Measurements from ENCODE around the gene ELP1.
"Not testable (repeated sequence)": the region's sequence is repeated elsewhere in the genome, so short reads cannot be mapped to it uniquely, and the experiment has no call there.

DNA sequence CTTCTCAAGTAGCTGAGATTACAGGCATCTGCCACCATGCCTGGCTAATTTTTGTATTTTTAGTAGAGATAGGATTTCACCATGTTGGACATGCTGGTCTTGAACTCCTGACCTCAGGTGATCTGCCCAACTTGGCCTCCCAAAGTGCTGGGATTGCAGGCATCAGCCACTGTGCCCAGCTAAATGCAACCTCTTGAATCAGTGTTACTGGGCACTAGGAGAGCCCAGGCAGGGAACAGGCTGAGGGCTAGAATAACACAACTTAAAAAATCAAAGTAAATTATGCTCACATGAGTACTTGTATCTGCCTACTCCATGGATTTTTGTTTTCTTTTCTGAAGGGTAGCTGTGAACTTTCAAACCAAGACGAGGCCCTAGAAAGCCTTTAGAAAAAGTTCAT is 13.5 kb downstream of the ELP1 start:
- not testable (repeated sequence) for TF ChIP-seq EZH2 (IDR thresholded peaks at IDR 0.05; ENCODE audit: borderline replicate concordance, low read length)
- TF ChIP-seq, protein P1, sequence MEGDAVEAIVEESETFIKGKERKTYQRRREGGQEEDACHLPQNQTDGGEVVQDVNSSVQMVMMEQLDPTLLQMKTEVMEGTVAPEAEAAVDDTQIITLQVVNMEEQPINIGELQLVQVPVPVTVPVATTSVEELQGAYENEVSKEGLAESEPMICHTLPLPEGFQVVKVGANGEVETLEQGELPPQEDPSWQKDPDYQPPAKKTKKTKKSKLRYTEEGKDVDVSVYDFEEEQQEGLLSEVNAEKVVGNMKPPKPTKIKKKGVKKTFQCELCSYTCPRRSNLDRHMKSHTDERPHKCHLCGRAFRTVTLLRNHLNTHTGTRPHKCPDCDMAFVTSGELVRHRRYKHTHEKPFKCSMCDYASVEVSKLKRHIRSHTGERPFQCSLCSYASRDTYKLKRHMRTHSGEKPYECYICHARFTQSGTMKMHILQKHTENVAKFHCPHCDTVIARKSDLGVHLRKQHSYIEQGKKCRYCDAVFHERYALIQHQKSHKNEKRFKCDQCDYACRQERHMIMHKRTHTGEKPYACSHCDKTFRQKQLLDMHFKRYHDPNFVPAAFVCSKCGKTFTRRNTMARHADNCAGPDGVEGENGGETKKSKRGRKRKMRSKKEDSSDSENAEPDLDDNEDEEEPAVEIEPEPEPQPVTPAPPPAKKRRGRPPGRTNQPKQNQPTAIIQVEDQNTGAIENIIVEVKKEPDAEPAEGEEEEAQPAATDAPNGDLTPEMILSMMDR (IDR thresholded peaks at IDR 0.05; ENCODE audit: low read length), result not testable (repeated sequence)
